ENCODE measurements around the gene ADAM33. TPM values are rescaled to one million over a fixed set of nuclear protein-coding genes. Genes with fewer than 3 reads are reported as not detected.

ADAM33 gene
- total RNA-seq, 2 donors from 2014 or later: not detected

- Mint-ChIP-seq H3K27me3 (peaks cover 22% of the 10 kb centered on the region), H3K9me3 (no peaks in the 10 kb centered on the region), H3K27ac (no peak overlapping the region), H3K4me1 (peaks cover 7% of the 10 kb centered on the region), H3K4me3 (peak overlapping the region; percentile 14), H3K36me3 (ENCODE audit: low read depth) (no peaks in the 10 kb centered on the region)
- peak; percentile 76 for ATAC-seq (replicated peaks)
Observed at GRCh38 chr20:3658716-3659491, 22.9 kb downstream of the ADAM33 start.

DNA sequence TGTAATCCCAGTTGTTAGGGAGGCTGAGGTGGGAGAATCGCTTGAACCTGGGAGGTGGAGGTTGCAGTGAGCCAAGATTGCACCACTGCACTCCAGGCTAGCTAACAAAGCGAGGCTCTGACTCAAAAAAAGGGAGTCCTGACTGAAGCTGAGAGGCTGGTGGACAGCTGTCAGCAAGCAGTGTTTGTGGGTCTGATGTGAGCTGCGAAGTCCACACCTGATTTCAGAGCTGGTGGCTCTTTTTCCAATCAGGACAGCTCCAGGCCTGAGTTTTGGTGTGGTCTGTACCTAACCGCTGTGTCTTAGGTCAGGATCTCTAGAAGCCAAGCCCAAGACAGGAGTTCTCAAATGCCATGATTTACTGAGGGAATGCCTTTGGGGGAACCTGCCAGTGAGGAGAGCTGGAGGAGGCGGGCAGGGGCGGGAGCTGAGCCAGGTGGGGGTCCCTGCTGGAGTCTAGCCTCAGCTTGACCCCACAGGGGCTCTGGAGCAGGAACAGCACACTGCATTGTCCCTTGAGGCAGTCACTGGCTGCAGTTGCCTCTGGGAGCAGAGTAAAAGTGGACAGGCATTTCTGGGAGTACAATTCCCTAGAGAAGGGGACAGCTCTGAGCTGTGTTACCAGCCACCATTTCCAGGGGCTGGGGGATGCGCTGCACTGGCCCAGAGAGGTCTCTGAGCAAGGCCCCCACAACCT, 23.6 kb downstream of the ADAM33 start:
- peaks cover 22% of the 10 kb centered on the region for H3K27me3 Mint-ChIP-seq
- no peak overlapping the region for H3K27ac Mint-ChIP-seq
- ATAC-seq (replicated peaks): no peak
- H3K36me3 Mint-ChIP-seq (ENCODE audit: low read depth): no peaks in the 10 kb centered on the region
- H3K4me3 Mint-ChIP-seq: peak overlapping the region; percentile 14
- peaks cover 7% of the 10 kb centered on the region for H3K4me1 Mint-ChIP-seq
- no peaks in the 10 kb centered on the region for H3K9me3 Mint-ChIP-seq

GRCh38 chr20:3655131-3655405, 26.7 kb downstream of the ADAM33 start:
- no peak overlapping the region for H3K27ac Mint-ChIP-seq
- peaks cover 5% of the 10 kb centered on the region for H3K36me3 Mint-ChIP-seq (ENCODE audit: low read depth)
- peaks cover 7% of the 10 kb centered on the region for H3K4me1 Mint-ChIP-seq
- H3K27me3 Mint-ChIP-seq: peaks cover 9% of the 10 kb centered on the region
- ATAC-seq (replicated peaks): no peak
- no peak overlapping the region for H3K4me3 Mint-ChIP-seq
- no peaks in the 10 kb centered on the region for H3K9me3 Mint-ChIP-seq

DNA sequence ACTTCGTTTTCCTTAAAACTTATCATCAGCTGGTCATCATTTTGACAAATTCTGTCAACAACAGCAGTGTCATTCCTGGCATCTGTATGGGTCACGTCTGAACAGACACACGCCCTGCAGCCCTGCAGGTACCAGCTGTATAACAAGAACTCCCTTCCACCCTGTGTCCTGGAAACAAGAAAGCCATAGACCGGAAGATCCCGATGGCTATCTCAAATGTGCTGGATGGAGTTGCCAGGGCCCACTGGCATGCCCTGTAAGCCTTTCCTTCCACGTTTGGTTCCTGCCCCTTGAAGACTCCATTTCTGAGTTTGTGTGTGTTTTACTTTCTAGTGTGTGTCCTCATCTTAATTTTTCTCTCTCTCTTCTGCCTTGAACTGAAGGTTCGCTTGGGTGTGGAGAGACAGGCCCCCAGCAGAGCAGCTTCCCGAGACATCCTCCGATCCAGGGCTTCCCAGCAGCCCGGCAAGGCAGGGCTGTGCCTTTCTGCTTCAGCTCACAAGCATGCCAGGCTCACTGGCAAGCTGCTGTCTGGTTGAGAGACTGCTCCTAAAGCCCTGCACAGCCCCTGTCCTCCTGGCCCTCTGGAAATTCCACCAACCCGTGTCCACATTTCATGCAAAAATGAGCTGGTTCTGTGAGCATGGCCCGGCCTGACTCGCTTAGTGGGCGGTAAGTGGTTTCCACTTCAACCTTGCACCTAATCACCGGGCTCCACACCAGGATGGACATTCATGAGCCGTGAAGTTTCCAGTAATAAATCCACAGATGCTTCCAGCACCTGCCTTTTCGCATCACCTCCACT, 27.3 kb downstream of the ADAM33 start:
- H3K27me3 Mint-ChIP-seq: peaks cover 6% of the 10 kb centered on the region
- H3K9me3 Mint-ChIP-seq: no peaks in the 10 kb centered on the region
- peaks cover 7% of the 10 kb centered on the region for H3K4me1 Mint-ChIP-seq
- no peak overlapping the region for H3K4me3 Mint-ChIP-seq
- no peak overlapping the region for H3K27ac Mint-ChIP-seq
- ATAC-seq (replicated peaks): no peak
- H3K36me3 Mint-ChIP-seq (ENCODE audit: low read depth): peaks cover 5% of the 10 kb centered on the region

DNA sequence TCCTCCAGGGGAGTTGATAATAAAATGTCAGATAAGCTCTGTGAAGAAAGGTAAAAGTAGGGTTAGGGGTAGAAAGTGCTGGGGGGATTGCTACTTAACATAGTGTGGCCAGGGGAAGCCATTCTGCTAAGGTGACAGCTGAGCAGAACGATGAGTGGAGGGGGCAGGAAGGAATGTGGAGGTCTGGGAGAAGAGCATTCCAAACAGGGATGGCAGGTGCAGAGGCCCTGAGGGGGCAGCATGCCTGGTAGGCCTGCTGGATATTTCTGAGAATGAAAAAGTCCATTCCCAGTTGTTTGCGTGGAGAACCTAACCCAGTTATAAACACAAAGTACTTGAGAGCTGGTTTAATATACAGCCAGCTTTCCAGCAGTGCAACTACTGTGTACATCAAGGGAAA, 27.9 kb downstream of the ADAM33 start:
- ATAC-seq (replicated peaks): no peak
- peaks cover 3% of the 10 kb centered on the region for H3K27me3 Mint-ChIP-seq
- peaks cover 4% of the 10 kb centered on the region for H3K4me1 Mint-ChIP-seq
- no peak overlapping the region for H3K4me3 Mint-ChIP-seq
- H3K36me3 Mint-ChIP-seq (ENCODE audit: low read depth): peaks cover 6% of the 10 kb centered on the region
- no peaks in the 10 kb centered on the region for H3K9me3 Mint-ChIP-seq
- H3K27ac Mint-ChIP-seq: no peak overlapping the region

DNA sequence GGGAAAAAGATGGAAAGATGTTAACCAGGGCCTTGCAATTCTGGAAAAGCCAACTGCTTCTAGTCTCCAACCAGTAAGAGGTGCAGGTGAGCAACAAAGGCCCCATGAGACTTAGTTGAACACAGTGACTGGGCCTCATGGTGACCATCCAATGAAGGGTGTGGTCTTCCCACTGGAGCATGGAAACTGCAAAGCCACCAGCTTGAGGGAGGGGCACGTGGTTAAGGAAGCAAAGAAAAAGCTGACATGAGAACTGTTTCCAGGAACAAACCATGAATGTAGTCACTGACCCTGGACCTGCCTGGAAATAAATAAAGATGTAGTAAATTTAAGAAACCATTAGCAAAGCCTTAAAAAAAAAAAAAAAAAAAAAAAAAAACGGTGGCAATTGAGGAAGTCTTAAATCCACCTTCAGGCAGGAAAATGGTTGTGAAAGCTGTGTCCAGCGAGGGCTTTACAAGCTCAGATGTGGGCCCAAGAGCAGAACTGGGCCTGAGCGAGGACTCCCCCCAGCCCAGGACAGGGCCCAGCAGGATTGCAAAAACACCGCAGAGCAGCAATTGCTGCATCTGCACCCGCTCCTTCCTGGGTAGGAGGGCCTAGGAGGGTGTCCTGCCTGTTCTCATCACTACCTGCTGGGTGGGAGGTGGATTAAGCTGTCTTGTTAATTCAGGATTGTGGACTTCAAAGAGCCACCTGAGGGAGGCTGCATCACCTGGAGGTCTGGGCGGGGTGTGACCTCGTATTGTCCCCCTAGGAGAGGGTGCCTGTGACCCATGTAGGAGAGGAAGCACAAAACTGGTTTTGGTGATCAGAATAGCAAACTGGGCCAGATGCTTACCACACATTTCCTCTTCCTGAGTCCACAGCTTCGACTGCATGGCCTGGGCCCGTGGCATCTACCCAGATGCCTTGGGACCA, 28.9 kb downstream of the ADAM33 start:
- Mint-ChIP-seq H3K4me1 (no peaks in the 10 kb centered on the region), H3K9me3 (no peaks in the 10 kb centered on the region), H3K27ac (no peak overlapping the region), H3K27me3 (no peaks in the 10 kb centered on the region), H3K4me3 (no peak overlapping the region), H3K36me3 (ENCODE audit: low read depth) (peaks cover 14% of the 10 kb centered on the region)
- ATAC-seq (replicated peaks): no peak

DNA sequence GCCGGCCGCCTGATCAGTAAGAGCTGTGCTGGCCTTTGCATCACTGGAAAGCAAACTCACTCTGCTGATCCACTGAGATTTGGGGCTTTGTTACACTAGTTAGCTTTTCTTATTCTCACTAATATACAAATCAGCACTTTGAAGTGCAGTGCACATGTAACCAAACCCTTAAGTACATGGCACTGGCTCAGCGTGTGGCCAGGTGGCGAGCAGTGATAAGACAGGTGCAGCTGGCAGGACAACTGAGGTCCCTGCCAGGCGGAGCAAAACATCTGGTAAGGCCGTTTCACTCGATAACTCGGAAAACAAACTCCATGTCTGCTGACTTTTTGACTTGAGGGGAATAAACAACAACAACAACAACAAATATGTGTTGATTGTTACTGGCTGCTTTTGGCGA, 29.6 kb downstream of the ADAM33 start:
- no peaks in the 10 kb centered on the region for H3K9me3 Mint-ChIP-seq
- H3K4me3 Mint-ChIP-seq: no peak overlapping the region
- H3K36me3 Mint-ChIP-seq (ENCODE audit: low read depth): peaks cover 19% of the 10 kb centered on the region
- no peaks in the 10 kb centered on the region for H3K27me3 Mint-ChIP-seq
- no peak overlapping the region for H3K27ac Mint-ChIP-seq
- H3K4me1 Mint-ChIP-seq: no peaks in the 10 kb centered on the region
- no peak for ATAC-seq (replicated peaks)

DNA sequence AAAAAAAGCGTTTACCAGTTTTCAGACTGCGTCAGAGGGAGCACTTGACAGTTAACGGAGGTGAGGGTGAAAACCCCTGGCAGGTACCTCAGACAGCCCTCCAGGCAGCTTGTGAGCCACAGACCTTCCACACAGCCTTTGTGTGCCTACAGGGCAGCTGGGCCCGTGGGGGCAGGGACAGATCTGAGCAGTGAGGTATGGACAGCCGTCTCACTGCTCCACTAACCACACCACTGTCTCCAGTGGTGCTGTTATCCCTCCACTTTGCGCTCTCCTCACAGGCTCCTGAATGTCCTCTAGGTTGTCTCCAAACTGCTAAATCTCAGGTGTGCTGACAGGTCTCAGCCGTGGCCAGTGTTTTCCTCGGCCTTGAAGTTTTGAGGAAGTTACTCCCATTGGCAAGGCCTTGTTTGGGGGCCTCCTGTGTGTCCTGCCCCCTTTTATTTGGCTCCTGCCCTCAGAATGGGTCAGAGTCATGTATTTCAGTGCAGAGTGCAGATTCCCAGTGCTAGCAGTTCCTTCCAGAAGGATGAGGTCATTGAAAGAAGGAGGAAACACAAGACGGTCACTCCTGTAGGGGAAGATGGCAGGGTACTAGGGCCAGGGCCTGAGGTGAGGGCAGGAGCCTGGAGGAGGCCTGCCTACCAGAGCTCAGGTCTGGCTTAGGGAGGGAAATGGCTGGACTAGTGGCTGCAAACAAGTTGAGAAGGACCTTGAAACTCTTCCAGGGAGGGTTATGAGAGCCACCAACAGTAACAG, 30.4 kb downstream of the ADAM33 start:
- Mint-ChIP-seq H3K27me3 (no peaks in the 10 kb centered on the region), H3K4me1 (no peaks in the 10 kb centered on the region), H3K4me3 (no peak overlapping the region), H3K9me3 (no peaks in the 10 kb centered on the region), H3K36me3 (ENCODE audit: low read depth) (peaks cover 27% of the 10 kb centered on the region), H3K27ac (peak overlapping the region; percentile 54)
- ATAC-seq (replicated peaks): no peak

DNA sequence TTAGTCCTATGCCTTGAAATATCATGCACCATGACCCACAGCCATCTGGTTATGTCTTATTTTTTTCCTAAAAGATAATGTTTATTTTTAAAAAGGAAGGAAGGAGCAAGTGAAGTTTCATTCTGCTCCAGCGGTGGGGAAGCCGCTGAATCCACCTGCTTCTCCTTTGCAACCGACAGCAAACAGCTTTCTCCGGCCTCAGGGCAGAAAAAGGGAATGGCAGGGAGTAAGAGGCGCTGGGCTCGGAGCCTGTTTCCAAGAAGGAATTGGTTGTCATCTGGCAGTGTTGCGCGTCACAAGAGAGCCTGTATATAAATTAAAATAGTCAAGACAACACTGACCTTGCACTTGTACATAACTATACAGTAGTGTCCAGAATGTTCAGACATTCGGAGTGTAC, 32.9 kb downstream of the ADAM33 start:
- Mint-ChIP-seq H3K36me3 (ENCODE audit: low read depth) (peaks cover 42% of the 10 kb centered on the region), H3K4me3 (no peak overlapping the region), H3K27me3 (no peaks in the 10 kb centered on the region), H3K9me3 (no peaks in the 10 kb centered on the region), H3K4me1 (no peaks in the 10 kb centered on the region), H3K27ac (no peak overlapping the region)
- ATAC-seq (replicated peaks): no peak

GRCh38 chr20:3647473-3647872, 34.3 kb downstream of the ADAM33 start:
- Mint-ChIP-seq H3K9me3 (no peaks in the 10 kb centered on the region), H3K27ac (no peak overlapping the region), H3K4me1 (no peaks in the 10 kb centered on the region), H3K36me3 (ENCODE audit: low read depth) (peaks cover 45% of the 10 kb centered on the region), H3K27me3 (no peaks in the 10 kb centered on the region), H3K4me3 (no peak overlapping the region)
- no peak for ATAC-seq (replicated peaks)

GRCh38 chr20:3646651-3647050, 35.2 kb downstream of the ADAM33 start:
- ATAC-seq (replicated peaks): no peak
- no peaks in the 10 kb centered on the region for H3K9me3 Mint-ChIP-seq
- peaks cover 45% of the 10 kb centered on the region for H3K36me3 Mint-ChIP-seq (ENCODE audit: low read depth)
- H3K4me3 Mint-ChIP-seq: no peak overlapping the region
- no peak overlapping the region for H3K27ac Mint-ChIP-seq
- H3K4me1 Mint-ChIP-seq: no peaks in the 10 kb centered on the region
- no peaks in the 10 kb centered on the region for H3K27me3 Mint-ChIP-seq

GRCh38 chr20:3646067-3646440, 35.8 kb downstream of the ADAM33 start:
- no peak for ATAC-seq (replicated peaks)
- no peak overlapping the region for H3K4me3 Mint-ChIP-seq
- no peaks in the 10 kb centered on the region for H3K9me3 Mint-ChIP-seq
- peaks cover 51% of the 10 kb centered on the region for H3K36me3 Mint-ChIP-seq (ENCODE audit: low read depth)
- no peaks in the 10 kb centered on the region for H3K27me3 Mint-ChIP-seq
- no peak overlapping the region for H3K27ac Mint-ChIP-seq
- no peaks in the 10 kb centered on the region for H3K4me1 Mint-ChIP-seq

GRCh38 chr20:3645309-3646066, 36.3 kb downstream of the ADAM33 start:
- ATAC-seq (replicated peaks): no peak
- Mint-ChIP-seq H3K4me3 (no peak overlapping the region), H3K9me3 (no peaks in the 10 kb centered on the region), H3K4me1 (no peaks in the 10 kb centered on the region), H3K27me3 (no peaks in the 10 kb centered on the region), H3K36me3 (ENCODE audit: low read depth) (peaks cover 54% of the 10 kb centered on the region), H3K27ac (no peak overlapping the region)

Data from activated T-helper 17 cell treated with anti-CD3 and anti-CD28 coated beads, Interleukin-2, amount 50 U/mL, for 72 hours (primary cell).